ENCODE data around the gene TRAPPC1. TPM values are rescaled to one million over a fixed set of nuclear protein-coding genes. Genes with fewer than 3 reads are reported as not detected.
"Not testable (repeated sequence)": the region's sequence is repeated elsewhere in the genome, so short reads cannot be mapped to it uniquely, and the experiment has no call there.

TRAPPC1 gene
- total and polyA plus RNA-seq, 2 of the 8 experiments (the other 6 are each of a cell fraction or from before 2014, with no cell fraction given): 114 to 170 TPM

DNA sequence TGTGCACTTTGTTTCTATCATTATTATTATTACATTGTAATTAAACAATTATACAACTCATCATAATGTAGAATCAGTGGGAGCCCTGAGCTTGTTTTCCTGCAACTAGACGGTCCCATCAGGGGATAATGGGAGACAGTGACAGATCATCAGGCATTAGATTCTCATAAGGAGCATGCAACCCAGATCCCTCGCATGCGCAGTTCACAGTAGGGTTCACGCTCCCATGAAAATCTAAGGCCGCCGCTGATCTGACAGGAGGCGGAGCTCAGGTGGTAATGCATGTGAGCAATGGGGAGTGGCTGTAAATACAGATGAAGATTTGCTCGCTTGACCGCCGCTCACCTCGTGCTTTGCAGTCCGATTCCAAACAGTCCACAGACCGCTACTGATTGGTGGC, 21.5 kb upstream of the TRAPPC1 start:
- POLR2A ChIA-PET (ENCODE audit: partially characterized antibody); FAIRE-seq; H3K4me3 ChIP-seq (ENCODE audit: extremely low read depth in 1 of 4, insufficient read depth in 2 of 4, low read depth in 3 of 4, low read length in 4 of 4): not testable (repeated sequence)

More for the DNA sequence above, 21.5 kb upstream of the TRAPPC1 start:
- not testable (repeated sequence) for H2AFZ ChIP-seq (ENCODE audit: low read length); H2BK5ac ChIP-seq (ENCODE audit: low read depth, low read length); H3K14ac ChIP-seq (ENCODE audit: insufficient read length); H2BK120ac ChIP-seq (replicated peaks; ENCODE audit: low read depth, low read length); H2BK12ac ChIP-seq (ENCODE audit: low read depth, low read length); H3K9ac ChIP-seq (replicated peaks in 1 of 4; ENCODE audit: extremely low read depth in 1 of 4, low read depth in 3 of 4, low read length in 3 of 4); H3K23me2 ChIP-seq (ENCODE audit: low read depth, low read length); H2BK20ac ChIP-seq (ENCODE audit: low read length); H3K9me3 ChIP-seq (ENCODE audit: insufficient read depth in 2 of 2, low read depth in 1 of 2, low read length in 1 of 2); H3K27me3 ChIP-seq (replicated peaks in 1 of 4; ENCODE audit: control insufficient read depth in 3 of 4, extremely low read depth in 1 of 4, insufficient read depth in 3 of 4, low read length in 3 of 4); H2BK15ac ChIP-seq (ENCODE audit: low read length); H2AK5ac ChIP-seq (ENCODE audit: low read depth, low read length); DNase-seq (ENCODE audit: low read depth in 1 of 2, low spot score in 2 of 2); H4K20me1 ChIP-seq (replicated peaks in 1 of 2; ENCODE audit: control insufficient read depth in 1 of 2, insufficient read depth in 2 of 2, low read length in 2 of 2); H3K79me2 ChIP-seq (ENCODE audit: control insufficient read depth in 1 of 2, insufficient read depth in 2 of 2, low read length in 2 of 2); H4K91ac ChIP-seq (replicated peaks; ENCODE audit: insufficient read length, low read length); H4K8ac ChIP-seq (ENCODE audit: extremely low read depth, insufficient read depth, low read length); H3K79me1 ChIP-seq (ENCODE audit: low read depth, low read length); H3K18ac ChIP-seq (ENCODE audit: extremely low read depth, low read length); H3K4me2 ChIP-seq (ENCODE audit: insufficient read depth in 1 of 2, low read depth in 2 of 2, low read length in 2 of 2); H4K5ac ChIP-seq (ENCODE audit: insufficient read length, low read depth, low read length); H3K56ac ChIP-seq (replicated peaks; ENCODE audit: insufficient read length, low read depth, low read length); H3K23ac ChIP-seq (ENCODE audit: insufficient read length); H3K27ac ChIP-seq (ENCODE audit: low read depth, low read length); H3K4ac ChIP-seq (replicated peaks; ENCODE audit: insufficient read length, low read depth, low read length); H3K4me1 ChIP-seq (replicated peaks in 1 of 4; ENCODE audit: control insufficient read depth in 3 of 4, insufficient read depth in 4 of 4, low read length in 3 of 4); H3K36me3 ChIP-seq (ENCODE audit: control insufficient read depth in 2 of 4, insufficient read depth in 4 of 4, low read length in 3 of 4)
- 89% methylated on average over 13 of the region's 13 CpGs; no CpG with 5 or more reads in 1 of the 2 experiments for whole genome bisulfite sequencing, 2 experiments (ENCODE audit: extremely low coverage in 1 of 2, insufficient coverage in 1 of 2, insufficient read length in 1 of 2, insufficient replicate concordance in 2 of 2, low coverage in 1 of 2, low lambda C conversion rate in 2 of 2, missing lambda C conversion rate in 1 of 2)
- CTCF ChIA-PET (ENCODE audit: partially characterized antibody): interaction anchor here (0.7 to 2.2 kb wide), 4 partner anchors 9 to 317 kb away, joined by 3 to 5 read pairs (median 4); no protein-coding TSS in a partner anchor
